B cell (primary cell): Measurements from ENCODE around the gene FAM120A.

Experiments used
- EZH2 ChIP-seq: IDR thresholded peaks from 2 replicates; pipeline ENCODE4 v1.6.1; 2012; ENCODE audit warnings: borderline replicate concordance, low read depth, mild to moderate bottlenecking, moderate library complexity, low read length; ENCODE audit not compliant: insufficient read depth, poor library complexity, severe bottlenecking
- TF ChIP-seq, protein P1 (sequence below): fragments of 200-600 bp; IDR thresholded peaks from one replicate; pipeline ENCODE4 v1.8.0; 2022; ENCODE audit warnings: antibody characterized with exemption, mild to moderate bottlenecking

DNA sequence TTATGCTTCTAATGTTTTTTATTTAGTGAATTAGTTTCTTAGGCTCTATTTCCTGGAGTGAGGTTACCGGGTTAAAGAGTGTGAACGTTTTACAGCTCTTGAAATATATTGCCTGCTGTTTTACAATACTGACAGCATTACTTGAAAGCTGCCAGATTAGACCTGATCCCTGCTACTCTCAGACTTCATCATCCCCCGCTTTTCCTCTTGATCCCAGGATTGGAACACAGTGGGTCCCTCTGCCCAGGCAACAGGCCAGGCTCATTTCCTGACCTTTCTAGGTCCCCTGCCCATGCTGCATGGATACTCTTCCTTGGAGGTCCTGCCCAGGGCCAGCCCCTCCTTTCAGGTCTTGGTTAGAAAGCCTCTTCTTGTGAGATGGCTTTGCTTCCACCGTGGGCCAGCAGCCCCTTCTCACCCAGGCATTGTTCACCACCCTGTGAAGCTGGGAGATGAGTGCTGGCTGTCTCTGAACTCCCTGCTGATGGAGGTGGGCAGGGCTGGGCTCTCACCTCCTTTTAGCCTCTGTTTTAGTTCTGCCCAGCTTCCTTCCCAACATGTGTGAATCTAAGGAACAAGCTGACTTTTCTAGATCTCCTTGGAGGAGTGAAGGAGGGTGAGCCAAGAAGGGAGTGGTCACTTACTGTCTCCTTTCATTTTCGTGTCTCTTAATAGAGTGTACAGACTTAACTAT lies 17.4 kb downstream of the FAM120A start:
- TF ChIP-seq, protein P1, sequence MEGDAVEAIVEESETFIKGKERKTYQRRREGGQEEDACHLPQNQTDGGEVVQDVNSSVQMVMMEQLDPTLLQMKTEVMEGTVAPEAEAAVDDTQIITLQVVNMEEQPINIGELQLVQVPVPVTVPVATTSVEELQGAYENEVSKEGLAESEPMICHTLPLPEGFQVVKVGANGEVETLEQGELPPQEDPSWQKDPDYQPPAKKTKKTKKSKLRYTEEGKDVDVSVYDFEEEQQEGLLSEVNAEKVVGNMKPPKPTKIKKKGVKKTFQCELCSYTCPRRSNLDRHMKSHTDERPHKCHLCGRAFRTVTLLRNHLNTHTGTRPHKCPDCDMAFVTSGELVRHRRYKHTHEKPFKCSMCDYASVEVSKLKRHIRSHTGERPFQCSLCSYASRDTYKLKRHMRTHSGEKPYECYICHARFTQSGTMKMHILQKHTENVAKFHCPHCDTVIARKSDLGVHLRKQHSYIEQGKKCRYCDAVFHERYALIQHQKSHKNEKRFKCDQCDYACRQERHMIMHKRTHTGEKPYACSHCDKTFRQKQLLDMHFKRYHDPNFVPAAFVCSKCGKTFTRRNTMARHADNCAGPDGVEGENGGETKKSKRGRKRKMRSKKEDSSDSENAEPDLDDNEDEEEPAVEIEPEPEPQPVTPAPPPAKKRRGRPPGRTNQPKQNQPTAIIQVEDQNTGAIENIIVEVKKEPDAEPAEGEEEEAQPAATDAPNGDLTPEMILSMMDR: no peak
- TF ChIP-seq EZH2: no peak
